Stimulated activated CD8-positive, alpha-beta memory T cell treated with anti-CD3 and anti-CD28 coated beads, Interleukin-2, amount 100 ng/mL, for 1 hour (primary cell): Measurements from ENCODE around the gene ABTB1.
"Not testable (repeated sequence)": the region's sequence is repeated elsewhere in the genome, so short reads cannot be mapped to it uniquely, and the experiment has no call there.

ENCODE experiments used
- DNase-seq, 2 donors: peaks; one replicate each; pipeline ENCODE4 v3.0.0-alpha.2; 2020; ENCODE audit warnings: low read depth in 2 of 2

The ABTB1 gene

GRCh38 chr3:127650236-127650635, 22.5 kb upstream of the ABTB1 start:
- no peak for DNase-seq

- DNase-seq: no peak
Measured at GRCh38 chr3:127651516-127652172, 21.1 kb upstream of the ABTB1 start.

GRCh38 chr3:127652246-127652995, 20.3 kb upstream of the ABTB1 start:
- DNase-seq: no peak

- DNase-seq: no peak
Measured at GRCh38 chr3:127654374-127654773, 18.4 kb upstream of the ABTB1 start.

- DNase-seq: not testable (repeated sequence)
Measured at GRCh38 chr3:127654993-127655392, 17.8 kb upstream of the ABTB1 start.

GRCh38 chr3:127655641-127656040, 17.1 kb upstream of the ABTB1 start:
- no peak for DNase-seq

- DNase-seq: no peak
Measured at GRCh38 chr3:127656906-127657305, 15.8 kb upstream of the ABTB1 start.

- no peak for DNase-seq
Measured at GRCh38 chr3:127658234-127658633, 14.5 kb upstream of the ABTB1 start.

- DNase-seq: no peak
Measured at GRCh38 chr3:127660621-127661251, 12.0 kb upstream of the ABTB1 start.

- DNase-seq: no peak
Measured at GRCh38 chr3:127661600-127661999, 11.2 kb upstream of the ABTB1 start.

- no peak for DNase-seq
Measured at GRCh38 chr3:127662001-127662469, 10.7 kb upstream of the ABTB1 start.

GRCh38 chr3:127663151-127663550, 9.6 kb upstream of the ABTB1 start:
- DNase-seq: no peak

GRCh38 chr3:127665165-127665564, 7.6 kb upstream of the ABTB1 start:
- DNase-seq: no peak

GRCh38 chr3:127665586-127665985, 7.2 kb upstream of the ABTB1 start:
- DNase-seq: no peak

- no peak for DNase-seq
Measured at GRCh38 chr3:127666676-127667075, 6.1 kb upstream of the ABTB1 start.

GRCh38 chr3:127667119-127667681, 5.6 kb upstream of the ABTB1 start:
- no peak for DNase-seq

- no peak for DNase-seq
Measured at GRCh38 chr3:127668906-127669305, 3.8 kb upstream of the ABTB1 start.

- no peak for DNase-seq
Measured at GRCh38 chr3:127669541-127670228, 3.1 kb upstream of the ABTB1 start.

GRCh38 chr3:127670229-127670559, 2.6 kb upstream of the ABTB1 start:
- no peak for DNase-seq

GRCh38 chr3:127670761-127671522, 1.8 kb upstream of the ABTB1 start:
- no peak for DNase-seq
